HG03457 (cell line): ENCODE results near the gene DVL3.
"Not testable (repeated sequence)": the region's sequence is repeated elsewhere in the genome, so short reads cannot be mapped to it uniquely, and the experiment has no call there.

ENCODE experiments used
- ATAC-seq: cut with Tn5 transposase; IDR thresholded peaks from one replicate; pipeline ENCODE4 v1.9.1; 2021; ENCODE audit warnings: moderate number of reproducible peaks; ENCODE audit not compliant: unreplicated experiment

Gene DVL3

DNA sequence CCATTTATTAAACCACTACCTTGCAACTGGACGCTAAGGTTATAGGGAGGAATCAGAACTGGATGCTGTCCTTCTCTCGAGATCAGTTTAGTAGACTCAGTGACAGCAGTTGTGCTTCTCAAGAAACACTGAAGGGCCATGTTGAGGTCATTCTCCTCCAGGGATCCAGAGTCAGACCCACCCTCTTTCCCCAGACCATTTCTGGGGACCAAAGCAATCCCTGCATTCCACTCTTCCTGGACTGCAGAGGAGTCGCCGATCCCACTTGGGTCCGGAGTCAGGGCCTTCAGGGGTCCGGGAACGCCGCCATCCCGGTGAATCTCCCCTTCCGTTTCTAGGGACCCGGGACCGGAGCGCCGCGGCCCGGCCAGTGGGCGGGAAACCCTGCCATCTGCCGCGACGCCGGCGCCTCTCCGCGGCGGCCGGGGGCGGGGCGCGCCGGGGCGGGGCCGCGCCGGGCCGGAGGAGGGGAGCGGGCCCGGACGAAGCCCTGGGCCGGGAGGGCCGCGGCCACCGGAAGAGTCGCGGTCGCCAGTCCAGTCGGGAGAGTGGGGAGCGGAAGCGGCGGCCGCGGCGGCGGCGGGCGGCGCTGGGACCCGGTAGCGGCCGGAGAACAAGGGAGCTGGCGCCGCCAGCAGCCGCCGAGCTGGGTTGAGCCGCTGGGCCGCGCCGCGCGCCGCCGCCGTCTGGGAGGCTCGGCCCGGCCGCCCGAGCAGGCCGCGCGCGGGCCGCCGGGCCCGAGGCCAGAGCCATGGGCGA lies at the start of gene DVL3:
Gene DVL3, plus strand, starts transcription at position 493 of the 759 bp plus-strand sequence. Its CDS starts 259 bp downstream, at position 752.
- ATAC-seq, result peak; percentile 73

DNA sequence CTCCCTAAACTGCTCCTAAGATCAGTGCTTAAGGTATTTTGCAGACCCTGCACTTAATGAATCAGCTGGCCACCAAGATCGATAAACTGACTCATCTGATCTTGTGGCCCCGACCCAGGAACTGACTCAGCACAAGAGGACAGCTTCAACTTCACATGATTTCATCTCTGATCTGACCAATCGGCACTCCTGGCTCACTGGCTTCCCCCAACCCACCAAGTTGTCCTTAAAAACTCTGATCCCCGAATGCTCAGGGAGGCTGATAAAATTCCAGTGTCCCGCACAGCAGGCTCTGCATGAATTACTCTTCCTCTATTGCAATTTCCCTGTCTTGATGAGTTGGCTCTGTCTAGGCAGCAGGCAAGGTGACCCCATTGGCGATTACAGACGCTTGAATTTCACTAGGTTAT lies 44.9 kb upstream of the DVL3 start:
- no peak for ATAC-seq

DNA sequence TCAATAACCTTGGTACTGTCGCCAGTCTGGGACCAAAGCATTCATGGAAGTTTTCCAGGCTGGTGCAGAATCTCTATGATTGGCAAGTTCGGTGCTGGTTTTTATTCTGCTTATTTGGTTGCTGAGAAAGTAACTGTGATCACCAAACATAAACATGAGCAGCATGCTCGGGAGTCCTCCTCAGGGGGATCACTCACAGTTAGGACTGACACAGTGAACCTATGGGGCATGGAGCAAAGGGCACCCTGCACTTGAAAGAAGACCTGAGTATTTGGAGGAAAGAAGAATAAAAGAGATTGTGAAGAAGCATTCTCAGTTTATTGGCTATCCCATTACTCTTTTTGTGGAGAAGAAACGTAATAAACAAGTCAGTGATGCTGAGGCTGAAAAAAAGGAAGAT lies 39.2 kb upstream of the DVL3 start:
- ATAC-seq, result no peak

DNA sequence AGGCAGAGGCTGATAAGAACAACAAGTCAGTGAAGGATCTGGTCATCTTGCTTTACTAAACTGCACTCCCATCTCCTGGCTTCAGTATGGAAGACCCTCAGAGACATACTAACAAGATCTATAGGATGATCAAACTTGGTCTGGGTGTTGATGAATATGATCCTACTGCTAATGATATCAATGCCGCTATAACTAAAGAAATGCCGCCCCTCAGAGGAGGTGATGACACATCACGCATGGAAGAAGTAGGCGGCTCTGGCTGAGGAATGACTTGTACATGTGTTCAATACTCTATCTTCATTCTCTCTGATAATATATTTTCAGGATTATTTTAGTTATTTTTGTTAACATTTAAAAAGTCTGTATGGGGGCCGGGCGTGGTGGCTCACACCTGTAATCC lies 37.5 kb upstream of the DVL3 start:
- ATAC-seq, result no peak

DNA sequence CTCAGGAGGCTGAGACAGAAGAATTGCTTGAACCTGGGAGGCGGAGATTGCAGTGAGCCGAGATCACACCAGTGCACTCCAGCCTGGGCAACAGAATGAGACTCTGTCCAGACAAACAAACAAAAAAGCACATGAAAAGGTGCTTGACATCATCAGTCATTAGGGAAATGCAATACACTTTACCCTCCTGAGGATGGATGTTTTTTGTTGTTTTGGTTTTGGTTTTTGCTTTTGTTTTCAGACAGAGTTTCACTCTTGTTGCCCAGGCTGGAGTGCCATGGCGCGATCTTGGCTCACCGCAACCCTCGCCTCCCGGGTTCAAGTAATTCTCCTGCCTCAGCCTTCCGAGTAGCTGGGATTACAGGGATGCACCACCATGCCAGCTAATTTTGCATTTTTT lies 34.1 kb upstream of the DVL3 start:
- ATAC-seq, result not testable (repeated sequence)

DNA sequence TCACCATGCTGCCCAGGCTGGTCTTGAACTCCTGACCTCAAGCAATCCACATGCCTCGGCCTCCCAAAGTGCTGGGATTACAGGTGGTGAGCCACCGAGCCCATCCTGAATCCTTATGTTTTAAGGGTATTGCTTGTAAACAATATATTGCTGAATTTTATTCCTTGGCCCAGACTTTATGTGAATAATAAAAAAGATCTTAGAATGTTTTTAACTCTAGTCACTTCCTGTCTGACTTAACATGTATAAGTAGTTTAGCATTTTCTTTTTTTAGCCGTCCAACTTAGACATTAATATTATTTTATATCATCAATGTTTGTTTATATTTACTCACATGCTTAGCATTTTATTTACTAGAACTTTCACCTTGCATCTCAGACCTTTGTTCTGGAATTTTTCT lies 29.2 kb upstream of the DVL3 start:
- ATAC-seq, result no peak

DNA sequence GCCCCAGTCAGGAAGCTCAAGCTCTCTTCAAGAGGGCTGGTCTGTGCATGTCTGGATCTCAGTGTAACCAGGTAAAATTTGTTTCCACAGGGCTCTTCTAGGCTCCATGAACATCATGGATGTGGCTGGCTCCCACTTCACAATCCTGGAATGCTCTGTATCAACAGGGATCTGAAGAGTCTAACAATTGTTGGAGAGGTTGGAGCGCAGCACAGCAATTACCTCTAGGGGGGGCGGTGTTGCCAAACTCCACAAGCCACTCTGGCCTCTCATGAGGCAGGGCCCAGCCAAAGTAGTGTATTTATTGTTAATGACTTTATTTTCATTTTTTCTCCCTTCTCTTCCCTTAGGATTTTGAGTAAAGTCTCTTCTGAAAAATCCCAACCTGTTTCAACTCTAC lies 26.2 kb upstream of the DVL3 start:
- ATAC-seq, result no peak

DNA sequence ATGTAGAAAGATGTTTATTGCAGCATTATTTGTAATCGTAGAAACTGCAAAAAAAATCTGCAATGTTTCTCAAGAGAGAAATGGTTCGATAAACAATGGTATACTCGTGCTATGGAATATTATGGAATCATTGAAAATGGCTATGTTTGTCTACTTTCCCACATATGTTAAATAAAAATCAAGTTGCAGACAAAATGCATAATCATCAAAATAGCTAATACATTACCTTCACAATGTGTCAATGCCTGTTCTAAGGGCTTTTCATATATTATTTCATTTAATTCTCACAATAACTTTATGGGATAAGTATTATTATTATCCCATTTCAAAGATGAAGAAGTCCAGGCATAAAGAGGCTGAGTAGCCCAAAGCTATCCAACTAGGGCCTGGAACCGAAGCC lies 22.2 kb upstream of the DVL3 start:
- ATAC-seq, result no peak

DNA sequence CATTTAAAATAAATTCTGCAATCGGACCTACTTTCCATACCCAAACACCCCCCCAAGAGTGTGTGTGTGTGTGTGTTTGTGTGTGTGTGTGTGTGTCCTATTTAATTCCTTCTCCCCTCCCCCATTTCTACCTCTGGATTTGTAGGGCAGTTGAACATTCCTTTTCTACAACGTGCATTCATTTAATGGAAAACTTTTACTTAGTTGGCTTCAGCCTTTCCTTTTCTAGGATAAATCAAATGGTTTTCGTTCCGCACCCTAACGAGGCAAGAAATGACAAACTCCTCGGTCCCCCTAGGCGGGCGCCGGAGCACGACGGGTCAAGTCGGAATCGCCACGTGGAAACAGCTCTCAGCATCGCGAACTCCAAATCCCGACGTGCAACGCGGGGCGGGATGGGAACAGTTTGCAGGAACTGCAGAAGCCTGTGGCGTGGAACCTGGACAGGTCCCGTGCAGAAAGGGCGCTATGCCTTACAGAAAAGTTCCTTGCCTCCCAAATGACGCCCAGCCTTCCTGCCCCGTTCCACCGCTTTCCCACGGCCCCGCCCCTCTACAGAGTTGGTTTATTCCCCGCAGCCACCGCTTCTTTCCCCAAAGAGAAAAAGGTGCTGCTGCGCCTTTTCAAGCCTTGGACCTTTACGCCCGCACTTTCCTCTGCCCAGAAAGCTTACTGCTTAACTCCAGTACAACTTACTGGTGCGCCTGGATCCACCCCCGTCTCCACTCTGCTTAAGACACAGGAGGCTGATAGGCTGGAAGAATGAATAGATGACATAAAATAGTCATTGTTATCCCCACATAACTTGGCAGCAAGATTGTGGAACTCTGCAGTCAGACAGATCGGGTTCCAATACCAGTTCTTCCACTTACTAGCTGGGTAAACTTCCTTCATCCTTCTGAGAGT lies 21.1 kb upstream of the DVL3 start:
- no peak for ATAC-seq

DNA sequence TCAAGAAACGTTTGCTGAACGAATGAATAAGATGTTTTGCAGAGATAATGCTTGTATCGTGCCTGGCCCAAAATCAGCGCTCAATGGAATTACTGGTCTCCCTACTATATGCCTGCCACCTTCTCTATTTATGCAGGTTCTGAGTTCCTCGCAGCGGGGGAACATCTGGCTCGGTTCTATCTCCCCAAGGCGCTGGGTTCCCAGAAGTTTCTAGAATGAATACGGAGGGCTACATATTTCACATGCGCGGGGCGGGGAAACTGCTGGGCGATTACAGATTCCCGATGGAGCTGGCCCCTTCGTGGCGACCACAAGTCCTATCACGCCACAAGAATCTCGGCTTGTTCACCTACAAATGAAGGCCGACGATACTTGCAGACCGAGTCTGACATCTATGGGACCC lies 20.4 kb upstream of the DVL3 start:
- ATAC-seq, result no peak

DNA sequence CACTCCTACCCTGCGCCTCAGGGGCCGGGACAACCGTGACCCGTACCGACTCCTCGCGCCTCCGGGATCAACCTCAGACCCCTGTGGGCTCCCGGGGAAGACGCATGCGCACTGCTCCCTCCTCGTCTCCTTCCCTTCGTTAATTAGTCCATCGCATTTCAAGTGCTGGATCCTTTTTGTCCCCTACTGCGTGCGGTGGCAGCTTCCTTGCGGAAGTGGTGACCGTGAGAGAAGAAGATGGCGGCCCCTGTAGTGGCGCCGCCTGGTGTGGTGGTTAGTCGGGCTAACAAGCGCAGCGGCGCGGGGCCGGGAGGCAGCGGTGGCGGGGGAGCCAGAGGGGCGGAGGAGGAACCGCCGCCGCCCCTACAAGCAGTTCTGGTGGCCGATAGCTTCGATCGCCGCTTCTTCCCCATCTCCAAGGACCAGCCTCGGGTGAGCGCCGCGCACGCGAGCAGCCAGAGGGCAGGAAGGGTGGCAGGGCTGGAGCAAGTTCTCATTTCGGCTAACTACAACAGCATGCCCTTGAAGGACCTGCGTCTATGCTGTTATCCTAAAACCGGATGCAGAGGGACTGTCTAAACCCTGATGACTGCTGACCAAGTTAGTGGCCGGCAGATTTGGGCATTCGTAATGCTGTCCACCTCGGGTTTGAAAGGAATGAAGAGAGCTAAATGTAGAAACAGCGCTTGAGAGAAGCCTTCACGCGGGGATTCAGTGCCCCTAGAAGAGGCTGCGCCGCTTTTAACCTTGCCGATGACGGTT lies 19.8 kb upstream of the DVL3 start, which contains the start of gene EIF2B5:
Gene EIF2B5, plus strand, starts transcription at position 210 of the 762 bp plus-strand sequence. Its CDS starts 28 bp downstream, at position 238.
- peak; percentile 69 for ATAC-seq

DNA sequence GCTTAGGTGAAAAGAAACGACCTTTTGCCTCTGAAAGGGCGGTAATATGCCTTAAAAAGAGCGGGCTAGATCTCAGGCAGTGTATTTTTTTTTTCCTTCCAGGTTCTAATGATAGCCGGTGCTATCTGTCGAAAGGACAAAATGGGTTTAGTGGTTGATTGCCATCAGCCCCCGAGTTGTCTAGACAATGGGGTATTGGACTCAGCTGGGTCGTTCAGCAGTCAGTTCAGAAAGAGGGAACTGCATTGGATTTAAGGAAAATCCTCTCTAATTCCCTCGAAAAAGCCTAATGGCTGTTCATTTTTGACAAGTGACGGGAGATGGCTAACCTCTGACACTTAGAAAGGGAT lies 19.3 kb upstream of the DVL3 start:
- ATAC-seq, result no peak

DNA sequence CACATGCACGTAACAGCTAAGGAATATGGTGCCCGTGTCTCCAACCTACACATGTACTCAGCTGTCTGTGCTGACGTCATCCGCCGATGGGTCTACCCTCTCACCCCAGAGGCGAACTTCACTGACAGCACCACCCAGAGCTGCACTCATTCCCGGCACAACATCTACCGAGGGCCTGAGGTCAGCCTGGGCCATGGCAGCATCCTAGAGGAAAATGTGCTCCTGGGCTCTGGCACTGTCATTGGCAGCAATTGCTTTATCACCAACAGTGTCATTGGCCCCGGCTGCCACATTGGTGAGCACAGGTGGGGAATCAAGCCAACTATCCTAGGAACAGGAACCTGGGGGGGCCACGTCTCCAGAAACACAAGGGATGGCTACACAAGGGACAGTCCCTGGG lies 14.7 kb upstream of the DVL3 start:
- ATAC-seq, result no peak

DNA sequence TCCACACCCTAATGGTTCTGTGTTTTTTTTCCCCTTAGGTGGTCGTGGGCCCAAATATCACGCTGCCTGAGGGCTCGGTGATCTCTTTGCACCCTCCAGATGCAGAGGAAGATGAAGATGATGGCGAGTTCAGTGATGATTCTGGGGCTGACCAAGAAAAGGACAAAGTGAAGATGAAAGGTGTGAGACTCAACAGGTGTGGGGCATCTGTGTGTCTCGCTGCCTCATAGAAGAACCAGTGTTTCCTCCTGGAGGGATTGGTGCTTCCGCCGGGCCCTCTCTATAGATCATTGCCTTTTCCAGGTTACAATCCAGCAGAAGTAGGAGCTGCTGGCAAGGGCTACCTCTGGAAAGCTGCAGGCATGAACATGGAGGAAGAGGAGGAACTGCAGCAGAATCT lies 13.0 kb upstream of the DVL3 start:
- ATAC-seq, result no peak

DNA sequence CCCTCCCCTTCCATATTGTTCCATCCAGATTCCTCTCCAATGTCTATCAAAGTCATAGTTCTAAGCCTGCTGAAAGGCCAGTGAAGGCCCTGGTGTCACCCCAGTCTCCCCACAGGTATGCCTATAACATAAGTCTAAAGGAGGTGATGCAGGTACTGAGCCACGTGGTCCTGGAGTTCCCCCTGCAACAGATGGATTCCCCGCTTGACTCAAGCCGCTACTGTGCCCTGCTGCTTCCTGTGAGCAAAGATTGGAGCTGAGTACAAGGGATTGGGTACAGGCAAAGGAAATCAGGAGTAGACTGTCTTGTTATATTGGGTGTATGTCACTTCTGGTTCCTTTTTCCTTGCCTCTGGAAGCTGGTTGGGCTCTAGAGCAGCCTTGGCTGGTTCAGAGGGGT lies 11.8 kb upstream of the DVL3 start:
- ATAC-seq, result no peak

DNA sequence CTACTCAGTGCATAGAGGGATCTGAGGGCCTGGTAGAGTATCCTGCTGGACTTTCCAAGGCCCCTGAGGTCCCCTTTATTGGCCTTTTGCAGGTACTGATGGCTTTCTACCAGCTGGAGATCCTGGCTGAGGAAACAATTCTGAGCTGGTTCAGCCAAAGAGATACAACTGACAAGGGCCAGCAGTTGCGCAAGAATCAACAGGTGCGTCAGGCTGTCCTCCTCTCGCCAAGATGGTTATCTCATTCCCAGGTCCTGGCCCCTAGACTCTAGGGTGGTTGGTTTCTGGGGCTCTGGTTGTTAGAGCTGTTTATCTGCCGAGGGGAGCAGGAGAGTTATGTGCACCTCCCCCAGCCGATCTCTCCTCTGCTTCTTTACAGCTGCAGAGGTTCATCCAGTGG lies 10.7 kb upstream of the DVL3 start:
- no peak for ATAC-seq

DNA sequence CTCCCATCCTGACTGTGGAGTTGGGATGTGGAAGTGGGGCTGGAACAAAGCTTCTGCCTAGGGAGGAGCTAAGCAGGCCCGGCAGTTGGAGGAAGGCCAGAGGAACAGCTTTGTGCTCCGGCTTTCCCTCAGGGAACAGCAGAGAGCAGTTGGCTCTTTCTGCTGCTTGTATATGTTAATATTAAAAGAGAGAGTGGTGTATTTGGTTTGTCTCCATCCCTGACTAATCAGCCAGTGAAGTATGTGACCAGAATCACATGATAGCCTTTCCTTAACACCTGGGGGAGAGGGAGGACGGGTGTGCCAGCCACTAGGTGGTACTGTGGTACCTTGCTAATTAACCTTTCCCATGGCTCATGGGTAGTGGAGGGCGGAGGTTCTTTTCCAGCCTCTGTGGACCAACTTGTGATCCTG lies 10.1 kb upstream of the DVL3 start:
- no peak for ATAC-seq

DNA sequence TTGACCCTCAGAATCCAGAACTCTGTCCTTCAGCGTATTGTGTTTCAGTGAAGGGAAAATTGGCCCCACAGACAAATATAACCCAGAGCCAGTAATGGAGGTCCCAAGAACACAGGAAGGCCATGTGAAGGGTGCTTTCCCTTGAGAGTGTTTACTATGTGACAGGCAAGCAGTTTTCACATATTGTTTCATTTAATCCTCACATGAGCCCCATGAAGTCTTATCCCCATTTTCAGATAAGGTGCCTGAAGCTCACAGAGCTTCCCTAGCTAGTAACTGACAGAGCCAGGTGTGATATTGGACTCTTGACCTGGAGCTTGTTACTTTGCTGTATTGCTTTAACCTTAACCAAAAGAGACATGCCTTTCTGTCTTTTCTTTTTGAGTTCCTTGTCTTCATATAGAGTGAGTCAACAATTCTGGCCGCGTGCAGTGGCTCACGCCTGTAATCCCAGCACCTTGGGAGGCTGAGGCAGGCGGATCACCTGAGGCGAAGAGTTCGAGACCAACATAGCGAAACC lies 9.4 kb upstream of the DVL3 start:
- no peak for ATAC-seq

DNA sequence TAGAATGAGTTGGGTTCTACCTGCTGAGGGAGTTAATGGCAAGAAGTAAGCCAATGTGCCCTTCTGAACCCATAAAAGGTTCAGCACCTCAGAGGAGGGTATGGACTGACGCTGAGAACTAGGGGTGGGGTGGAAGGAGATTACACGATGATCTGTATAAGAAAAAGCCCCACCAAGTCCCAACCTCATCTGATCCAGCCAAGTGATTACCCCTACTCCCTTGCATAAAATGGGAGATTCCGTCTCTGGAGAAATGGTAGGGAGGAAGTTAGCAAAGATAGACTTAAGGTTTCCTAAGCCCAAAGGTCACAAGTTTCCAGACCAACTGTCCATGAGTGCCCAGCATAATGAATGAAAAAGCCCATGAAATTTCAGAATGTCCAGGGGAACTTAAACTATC lies 7.1 kb upstream of the DVL3 start:
- no peak for ATAC-seq

DNA sequence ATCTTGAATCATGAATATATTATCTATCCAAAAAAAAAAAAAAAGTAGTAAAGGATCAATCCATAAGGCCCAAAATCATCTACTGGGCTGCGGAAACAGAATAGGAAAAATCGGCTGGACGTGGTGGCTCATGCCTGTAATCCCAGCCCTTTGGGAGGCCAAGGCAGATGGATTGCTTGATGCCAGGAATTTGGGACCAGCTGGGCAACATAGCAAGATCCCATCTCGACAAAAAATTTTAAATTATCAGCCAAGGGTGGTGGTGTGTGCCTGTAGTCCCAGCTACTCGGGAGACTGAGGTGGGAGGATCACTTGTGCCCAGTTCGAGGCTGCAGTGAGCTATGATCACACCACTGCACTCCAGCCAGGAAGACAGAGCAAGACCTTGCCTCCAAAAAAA lies 6.1 kb upstream of the DVL3 start:
- no peak for ATAC-seq

DNA sequence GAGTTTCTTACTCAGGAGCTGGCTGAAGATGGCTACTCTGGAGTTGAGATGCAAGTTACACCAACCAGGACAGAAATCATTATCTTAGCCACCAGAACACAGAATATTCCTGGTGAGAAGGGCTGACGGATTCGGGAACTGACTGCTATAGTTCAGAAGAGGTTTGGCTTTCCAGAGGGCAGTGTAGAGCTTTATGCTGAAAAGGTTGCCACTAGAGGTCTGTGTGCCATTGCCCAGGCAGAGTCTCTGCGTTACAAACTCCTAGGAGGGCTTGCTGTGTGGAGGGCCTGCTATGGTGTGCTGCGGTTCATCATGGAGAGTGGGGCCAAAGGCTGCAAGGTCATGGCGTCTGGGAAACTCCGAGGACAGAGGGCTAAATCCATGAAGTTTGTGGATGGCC lies 5.4 kb upstream of the DVL3 start:
- ATAC-seq, result not testable (repeated sequence)
